Adrenal gland (tissue), 12 donors: Measurements from ENCODE around the gene FAM221B. TPM values are rescaled to one million over a fixed set of nuclear protein-coding genes. Genes with fewer than 3 reads are reported as not detected.
A peak's percentile ranks its signal among the peaks of the same experiment; 100 is the strongest.

Source experiments
- DNase-seq, 7 donors: peaks; one replicate each; pipeline ENCODE4 v3.0.0-alpha.2; 2019 to 2020
- H3K27ac ChIP-seq, 5 donors: fragments of 200-600 bp; sonication (generic) in 4 of 5; 1 replicate in 3 of 5; 2 replicates in 2 of 5; pipeline versions ENCODE4 v1.5.1 to v1.8.0; 2016 to 2020; ENCODE audit warnings: mild to moderate bottlenecking in 1 of 5
- H3K27me3 ChIP-seq: fragments of 200-600 bp; 2 replicates; pipeline ENCODE4 v1.8.0; 2021
- H3K36me3 ChIP-seq, 2 donors: fragments of 200-600 bp; replicated peaks in 1 of 2; 1 replicate in 1 of 2; 2 replicates in 1 of 2; pipeline versions ENCODE4 v1.5.1 to v1.8.0; 2018 to 2022
- H3K4me1 ChIP-seq, 2 donors: fragments of 200-600 bp; replicated peaks in 1 of 2; 1 replicate in 1 of 2; 2 replicates in 1 of 2; pipeline versions ENCODE4 v1.5.1 to v1.8.0; 2018 to 2021
- H3K4me3 ChIP-seq, 4 donors: fragments of 200-600 bp; sonication (generic) in 3 of 4; one replicate each; pipeline ENCODE4 v1.5.1; 2016 to 2018
- H3K9me3 ChIP-seq, 3 donors: fragments of 200-600 bp; sonication (generic) in 1 of 3; replicated peaks in 1 of 3; 1 replicate in 2 of 3; 2 replicates in 1 of 3; pipeline versions ENCODE4 v1.5.1 to v1.8.0; 2016 to 2021
- CTCF ChIP-seq, 6 experiments: fragments of 450-650 bp in 4 of 6; fragments of 200-600 bp in 2 of 6; sonication (generic) in 1 of 6; IDR thresholded peaks; 1 replicate in 5 of 6; 2 replicates in 1 of 6; pipeline versions ENCODE4 v1.5.1 to v1.8.0; 2016 to 2021; ENCODE audit warnings: antibody characterized with exemption in 6 of 6, mild to moderate bottlenecking in 2 of 6, moderate library complexity in 1 of 6
- POLR2A ChIP-seq, 2 donors: fragments of 450-650 bp; IDR thresholded peaks; one replicate each; pipeline ENCODE4 v1.6.1; 2017; ENCODE audit warnings: antibody characterized with exemption in 2 of 2, mild to moderate bottlenecking in 2 of 2, moderate library complexity in 1 of 2
- WGBS, 4 donors: extraction: QIAGEN DNeasy Blood & Tissue Kit in 2 of 4; methylation state at CpG; one replicate each; pipeline versions ENCODE4 v1.1.5 to v1.1.7; 2013 to 2017; 5-methylcytosine and 5-hydroxymethylcytosine counted together
- intact Hi-C, 2 donors: fragments of 100-400 bp; cut with DNase I; formaldehyde crosslinking; loops; one replicate each; pipeline versions ENCODE4 v1.14.1 to v1.15.0; 2022 to 2023
- polyA plus RNA-seq, 3 donors: library from polyadenylated mRNA; stranded (reverse); fragments of 200-250 nt in 2 of 3; fragments of 350-450 nt in 1 of 3; fragmentation: Illumina TruSeq in 1 of 3; extraction: RNeasy Lipid Tissue Mini Kit (QIAGEN cat#74804) in 1 of 3; gene quantifications; one replicate each; pipeline ENCODE4 v1.2.3, GENCODE V29; 2013 to 2014
- total RNA-seq, 9 donors: library from RNA; depleted of rRNA in 4 of 9; stranded (reverse); fragments of >200 nt in 4 of 9; fragments of 120-200 nt in 1 of 9; fragmentation: NEBNext Ultra II Directional in 1 of 9; extraction: Animal tissue kit (Norgen Biotek cat#: 25700) in 1 of 9; gene quantifications; one replicate each; pipeline versions ENCODE4 v1.1.0 to v1.2.4, GENCODE V29; 2013 to 2023
- donor health status: healthy with polysubstance abuse.
- donor health status: Bipolar disorder and iron deficiency.
- donor health status: DM: yes; HTN: yes; CAD: no.
- donor health status: DM: no; HTN: no; CAD: no.
- donor health status: DM: no; HTN: no; CAD: no.
- donor health status: DM: yes; HTN: yes; CAD: no.

FAM221B gene
- total and polyA plus RNA-seq, 12 donors, result 0.07 to 0.22 (median 0.16) TPM; not detected in 9

GRCh38 chr9:35771534-35771933 is 57.0 kb downstream of the FAM221B start:
- Histone ChIP-seq H3K9me3 (no peaks in the 10 kb centered on the region), H3K36me3 (no peaks in the 10 kb centered on the region), H3K27me3 (no peaks in the 10 kb centered on the region), H3K27ac (peak overlapping the region; percentile 5 to 68 (median 27)), H3K4me3 (no peak overlapping the region), H3K4me1 (peaks cover 18 to 32% of the 10 kb centered on the region in 2 donors)
- intact Hi-C loops, result no loop called here
- no peak for TF ChIP-seq CTCF (IDR thresholded peaks at IDR 0.05)
- peak in 3 of 7 donors; percentile 35 to 66 (median 55) for DNase-seq
- WGBS, 4 donors, result 12 to 24% (median 19%) methylated on average over 1 of the region's 1 CpG

DNA sequence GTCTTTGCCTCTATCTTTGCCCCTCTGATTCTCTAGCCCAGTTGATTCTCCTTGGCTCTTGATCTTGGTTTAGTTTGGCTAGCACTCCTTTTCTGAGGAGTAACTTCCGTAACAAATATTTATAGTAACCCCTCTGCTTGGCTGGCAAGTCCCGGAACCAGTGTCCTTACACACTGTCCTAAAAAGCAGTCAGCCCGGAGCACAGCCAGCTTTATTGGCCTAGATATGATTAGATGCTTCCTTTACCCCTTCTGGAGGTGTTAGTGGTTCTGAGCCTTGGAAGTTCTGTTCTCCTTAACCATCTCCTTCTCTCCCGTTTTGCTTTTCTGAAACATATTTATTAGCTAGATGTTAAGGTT is 57.5 kb downstream of the FAM221B start:
- peak in 6 of 7 donors; percentile 44 to 83 (median 54) for DNase-seq
- H3K27me3 ChIP-seq, result no peaks in the 10 kb centered on the region
- 3 to 8% (median 7%) methylated on average over 4 of the region's 4 CpGs for WGBS, 4 donors
- no peaks in the 10 kb centered on the region for H3K9me3 ChIP-seq
- TF ChIP-seq CTCF (IDR thresholded peaks at IDR 0.05) (no peak), POLR2A (IDR thresholded peaks at IDR 0.05) (no peak)
- H3K4me3 ChIP-seq, result no peak overlapping the region
- peak overlapping the region; percentile 5 to 68 (median 27) for H3K27ac ChIP-seq
- peaks cover 18 to 29% of the 10 kb centered on the region in 2 donors for H3K4me1 ChIP-seq
- H3K36me3 ChIP-seq, result no peaks in the 10 kb centered on the region
- intact Hi-C loops, result no loop called here

- 88 to 100% (median 94%) methylated on average over 1 of the region's 1 CpG for WGBS, 4 donors
- intact Hi-C loops, result no loop called here
- TF ChIP-seq POLR2A (IDR thresholded peaks at IDR 0.05) (no peak), CTCF (IDR thresholded peaks at IDR 0.05) (no peak)
- Histone ChIP-seq H3K36me3 (no peaks in the 10 kb centered on the region), H3K9me3 (no peaks in the 10 kb centered on the region), H3K4me1 (peaks cover 18 to 23% of the 10 kb centered on the region in 2 donors), H3K27me3 (no peaks in the 10 kb centered on the region), H3K27ac (no peak overlapping the region), H3K4me3 (no peak overlapping the region)
- DNase-seq, result no peak
These were observed 58.8 kb downstream of the FAM221B start for GRCh38 chr9:35769763-35770162.

- TF ChIP-seq POLR2A (IDR thresholded peaks at IDR 0.05), result no peak
- no peaks in the 10 kb centered on the region for H3K36me3 ChIP-seq
- no peak overlapping the region for H3K27ac ChIP-seq
- H3K9me3 ChIP-seq, result no peaks in the 10 kb centered on the region
- 77 to 96% (median 88%) methylated on average over 1 of the region's 1 CpG for WGBS, 4 donors
- no peak for DNase-seq
- H3K27me3 ChIP-seq, result no peaks in the 10 kb centered on the region
- H3K4me3 ChIP-seq, result no peak overlapping the region
- peaks cover 18 to 23% of the 10 kb centered on the region in 2 donors for H3K4me1 ChIP-seq
- intact Hi-C loops, result no loop called here
These were observed 61.1 kb downstream of the FAM221B start for GRCh38 chr9:35767458-35767857.

- no peak for DNase-seq
- intact Hi-C loops, result no loop called here
- no peaks in the 10 kb centered on the region for H3K27me3 ChIP-seq
- no peaks in the 10 kb centered on the region for H3K36me3 ChIP-seq
- no peak overlapping the region for H3K4me3 ChIP-seq
- TF ChIP-seq POLR2A (IDR thresholded peaks at IDR 0.05) (no peak), CTCF (IDR thresholded peaks at IDR 0.05) (no peak)
- peaks cover 18 to 20% of the 10 kb centered on the region in 2 donors for H3K4me1 ChIP-seq
- no peaks in the 10 kb centered on the region for H3K9me3 ChIP-seq
- no peak overlapping the region for H3K27ac ChIP-seq
- WGBS, 4 donors, result 77 to 98% (median 83%) methylated on average over 2 of the region's 2 CpGs
These were observed 61.5 kb downstream of the FAM221B start for GRCh38 chr9:35766997-35767396.
